Activated naive CD4-positive, alpha-beta T cell treated with anti-CD3 and anti-CD28 coated beads, Interleukin-2, amount 50 U/mL, for 24 hours (primary cell): ENCODE results near the gene MACROD2.

Experiments
- H3K27ac Mint-ChIP-seq: one replicate; pipeline ENCODE4 v1.8.0; 2021; ENCODE audit warnings: mild to moderate bottlenecking, mixed read lengths
- H3K27me3 Mint-ChIP-seq: one replicate; pipeline ENCODE4 v1.8.0; 2021; ENCODE audit warnings: mixed read lengths
- H3K36me3 Mint-ChIP-seq: one replicate; pipeline ENCODE4 v1.8.0; 2021; ENCODE audit warnings: mixed read lengths
- H3K4me1 Mint-ChIP-seq: one replicate; pipeline ENCODE4 v1.8.0; 2021; ENCODE audit warnings: mixed read lengths
- H3K4me3 Mint-ChIP-seq: one replicate; pipeline ENCODE4 v1.8.0; 2021; ENCODE audit warnings: mild to moderate bottlenecking, mixed read lengths
- H3K9me3 Mint-ChIP-seq: one replicate; pipeline ENCODE4 v1.8.0; 2021; ENCODE audit warnings: mixed read lengths

Gene MACROD2

GRCh38 chr20:15639839-15640238, 1644.5 kb downstream of the MACROD2 start:
- Mint-ChIP-seq H3K27me3 (no peaks in the 10 kb centered on the region), H3K9me3 (peaks cover 5% of the 10 kb centered on the region), H3K4me1 (no peaks in the 10 kb centered on the region), H3K27ac (no peak overlapping the region), H3K4me3 (no peak overlapping the region), H3K36me3 (no peaks in the 10 kb centered on the region)

- Mint-ChIP-seq H3K4me3 (no peak overlapping the region), H3K27ac (no peak overlapping the region), H3K9me3 (peaks cover 8% of the 10 kb centered on the region), H3K4me1 (no peaks in the 10 kb centered on the region), H3K36me3 (no peaks in the 10 kb centered on the region), H3K27me3 (no peaks in the 10 kb centered on the region)
These were observed 1646.8 kb downstream of the MACROD2 start for GRCh38 chr20:15642109-15642508.

- no peak overlapping the region for H3K27ac Mint-ChIP-seq
- no peaks in the 10 kb centered on the region for H3K27me3 Mint-ChIP-seq
- no peaks in the 10 kb centered on the region for H3K36me3 Mint-ChIP-seq
- H3K4me1 Mint-ChIP-seq, result no peaks in the 10 kb centered on the region
- peaks cover 11% of the 10 kb centered on the region for H3K9me3 Mint-ChIP-seq
- no peak overlapping the region for H3K4me3 Mint-ChIP-seq
These were observed 1647.4 kb downstream of the MACROD2 start for GRCh38 chr20:15642676-15643075.

- Mint-ChIP-seq H3K27me3 (no peaks in the 10 kb centered on the region), H3K4me3 (no peak overlapping the region), H3K4me1 (no peaks in the 10 kb centered on the region), H3K36me3 (no peaks in the 10 kb centered on the region), H3K9me3 (peaks cover 11% of the 10 kb centered on the region), H3K27ac (no peak overlapping the region)
These were observed 1648.4 kb downstream of the MACROD2 start for GRCh38 chr20:15643713-15644112.

- Mint-ChIP-seq H3K4me3 (no peak overlapping the region), H3K9me3 (peaks cover 11% of the 10 kb centered on the region), H3K27ac (no peak overlapping the region), H3K4me1 (no peaks in the 10 kb centered on the region), H3K27me3 (no peaks in the 10 kb centered on the region), H3K36me3 (no peaks in the 10 kb centered on the region)
These were observed 1650.5 kb downstream of the MACROD2 start for GRCh38 chr20:15645816-15646215.

GRCh38 chr20:15653396-15654207, 1658.3 kb downstream of the MACROD2 start:
- no peaks in the 10 kb centered on the region for H3K36me3 Mint-ChIP-seq
- H3K27me3 Mint-ChIP-seq, result no peaks in the 10 kb centered on the region
- no peaks in the 10 kb centered on the region for H3K4me1 Mint-ChIP-seq
- H3K4me3 Mint-ChIP-seq, result no peak overlapping the region
- no peak overlapping the region for H3K27ac Mint-ChIP-seq
- H3K9me3 Mint-ChIP-seq, result peaks cover 8% of the 10 kb centered on the region

- Mint-ChIP-seq H3K9me3 (peaks cover 8% of the 10 kb centered on the region), H3K36me3 (no peaks in the 10 kb centered on the region), H3K27me3 (no peaks in the 10 kb centered on the region), H3K4me3 (no peak overlapping the region), H3K4me1 (no peaks in the 10 kb centered on the region), H3K27ac (no peak overlapping the region)
These were observed 1658.9 kb downstream of the MACROD2 start for GRCh38 chr20:15654208-15654649.

GRCh38 chr20:15655295-15655874, 1660.1 kb downstream of the MACROD2 start:
- no peaks in the 10 kb centered on the region for H3K36me3 Mint-ChIP-seq
- H3K9me3 Mint-ChIP-seq, result peaks cover 11% of the 10 kb centered on the region
- no peak overlapping the region for H3K4me3 Mint-ChIP-seq

GRCh38 chr20:15656124-15656523, 1660.8 kb downstream of the MACROD2 start:
- peaks cover 11% of the 10 kb centered on the region for H3K9me3 Mint-ChIP-seq
- no peak overlapping the region for H3K27ac Mint-ChIP-seq
- H3K27me3 Mint-ChIP-seq, result no peaks in the 10 kb centered on the region
- no peak overlapping the region for H3K4me3 Mint-ChIP-seq
- no peaks in the 10 kb centered on the region for H3K36me3 Mint-ChIP-seq
- H3K4me1 Mint-ChIP-seq, result no peaks in the 10 kb centered on the region

More at GRCh38 chr20:15655295-15655874, 1660.1 kb downstream of the MACROD2 start:
- Mint-ChIP-seq H3K27ac (no peak overlapping the region), H3K27me3 (no peaks in the 10 kb centered on the region), H3K4me1 (no peaks in the 10 kb centered on the region)

GRCh38 chr20:15658295-15658694, 1663.0 kb downstream of the MACROD2 start:
- Mint-ChIP-seq H3K9me3 (peaks cover 3% of the 10 kb centered on the region), H3K36me3 (no peaks in the 10 kb centered on the region), H3K27ac (no peak overlapping the region), H3K4me3 (no peak overlapping the region), H3K27me3 (no peaks in the 10 kb centered on the region), H3K4me1 (no peaks in the 10 kb centered on the region)

- Mint-ChIP-seq H3K4me1 (no peaks in the 10 kb centered on the region), H3K4me3 (no peak overlapping the region), H3K36me3 (no peaks in the 10 kb centered on the region), H3K27ac (no peak overlapping the region), H3K27me3 (no peaks in the 10 kb centered on the region), H3K9me3 (peaks cover 13% of the 10 kb centered on the region)
These were observed 1677.9 kb downstream of the MACROD2 start for GRCh38 chr20:15673206-15673605.

- no peaks in the 10 kb centered on the region for H3K4me1 Mint-ChIP-seq
These were observed 1679.1 kb downstream of the MACROD2 start for GRCh38 chr20:15674253-15675060.

GRCh38 chr20:15675061-15675514, 1679.8 kb downstream of the MACROD2 start:
- Mint-ChIP-seq H3K27me3 (no peaks in the 10 kb centered on the region), H3K27ac (no peak overlapping the region), H3K4me1 (no peaks in the 10 kb centered on the region), H3K36me3 (no peaks in the 10 kb centered on the region), H3K4me3 (no peak overlapping the region), H3K9me3 (peaks cover 1% of the 10 kb centered on the region)

More at GRCh38 chr20:15674253-15675060, 1679.1 kb downstream of the MACROD2 start:
- Mint-ChIP-seq H3K36me3 (no peaks in the 10 kb centered on the region), H3K27me3 (no peaks in the 10 kb centered on the region), H3K9me3 (peaks cover 8% of the 10 kb centered on the region), H3K4me3 (no peak overlapping the region), H3K27ac (no peak overlapping the region)

GRCh38 chr20:15675813-15676484, 1680.6 kb downstream of the MACROD2 start:
- Mint-ChIP-seq H3K27me3 (no peaks in the 10 kb centered on the region), H3K27ac (no peak overlapping the region), H3K4me1 (no peaks in the 10 kb centered on the region), H3K4me3 (no peak overlapping the region), H3K9me3 (no peaks in the 10 kb centered on the region), H3K36me3 (no peaks in the 10 kb centered on the region)

- H3K27me3 Mint-ChIP-seq, result no peaks in the 10 kb centered on the region
- no peaks in the 10 kb centered on the region for H3K9me3 Mint-ChIP-seq
- H3K4me3 Mint-ChIP-seq, result no peak overlapping the region
- no peaks in the 10 kb centered on the region for H3K36me3 Mint-ChIP-seq
- no peak overlapping the region for H3K27ac Mint-ChIP-seq
- H3K4me1 Mint-ChIP-seq, result no peaks in the 10 kb centered on the region
These were observed 1681.5 kb downstream of the MACROD2 start for GRCh38 chr20:15676815-15677214.
